Activated CD4-positive, alpha-beta T cell treated with anti-CD3 and anti-CD28 coated beads for 24 hours (primary cell): ENCODE data around the gene C16orf90.

Experiments
- DNase-seq, 2 donors: peaks; one replicate each; pipeline ENCODE4 v3.0.0-alpha.2; 2020; ENCODE audit warnings: low read depth in 2 of 2

C16orf90 gene

GRCh38 chr16:3461151-3461550 is 34.1 kb downstream of the C16orf90 start:
- DNase-seq = no peak

DNA sequence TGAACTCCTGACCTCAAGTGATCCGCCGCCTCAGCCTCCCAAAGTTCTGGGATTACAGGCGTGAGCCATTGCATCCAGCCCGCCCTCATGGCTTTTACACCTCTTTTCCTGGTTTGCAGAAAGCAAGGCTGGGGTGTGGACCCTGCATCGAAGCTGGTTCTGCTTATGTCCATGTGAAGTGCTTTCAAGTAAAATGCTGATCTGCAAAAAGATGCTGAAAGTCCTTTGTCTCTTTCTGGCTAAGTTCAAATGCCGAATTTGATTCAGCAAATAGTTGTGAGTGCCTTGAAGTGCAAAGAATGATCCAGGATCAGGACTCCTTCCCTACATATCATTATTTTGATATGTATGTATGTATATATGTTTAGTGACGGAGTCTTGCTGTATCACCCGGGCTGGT is 34.7 kb downstream of the C16orf90 start:
- DNase-seq = no peak

GRCh38 chr16:3460121-3460520 is 35.2 kb downstream of the C16orf90 start:
- no peak for DNase-seq

DNA sequence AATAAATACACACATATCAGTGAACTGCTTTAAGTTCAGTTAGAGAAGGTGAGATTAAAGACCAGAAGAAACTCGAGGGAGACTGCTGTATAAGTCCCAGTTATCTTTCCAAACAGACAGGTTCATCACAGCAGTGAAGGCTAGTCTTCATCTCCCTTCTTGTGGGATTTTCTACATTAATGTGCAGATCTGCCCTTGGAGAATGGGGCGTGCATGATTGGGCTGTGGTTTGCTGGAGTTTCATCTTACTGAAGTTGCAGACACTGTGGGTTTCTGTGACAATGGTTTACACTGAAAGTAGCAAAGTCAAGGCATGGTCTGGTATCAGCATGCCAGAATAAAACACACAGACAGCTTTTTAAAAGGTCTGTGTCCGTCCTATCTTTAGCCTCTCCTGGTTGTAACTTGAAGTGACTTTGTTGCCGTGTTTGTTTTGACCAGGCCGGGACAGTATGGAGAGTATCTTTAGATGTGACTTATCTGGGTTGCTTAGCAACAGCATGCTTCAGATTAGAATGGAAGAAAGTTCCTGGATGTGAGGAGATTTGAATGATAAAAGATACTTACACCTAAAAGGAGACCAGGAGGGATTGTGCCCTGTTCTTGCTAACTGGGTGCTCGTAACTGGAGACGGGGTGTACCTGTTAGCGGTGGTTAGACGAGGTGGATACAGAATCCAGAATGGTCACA is 35.7 kb downstream of the C16orf90 start:
- DNase-seq = no peak

DNA sequence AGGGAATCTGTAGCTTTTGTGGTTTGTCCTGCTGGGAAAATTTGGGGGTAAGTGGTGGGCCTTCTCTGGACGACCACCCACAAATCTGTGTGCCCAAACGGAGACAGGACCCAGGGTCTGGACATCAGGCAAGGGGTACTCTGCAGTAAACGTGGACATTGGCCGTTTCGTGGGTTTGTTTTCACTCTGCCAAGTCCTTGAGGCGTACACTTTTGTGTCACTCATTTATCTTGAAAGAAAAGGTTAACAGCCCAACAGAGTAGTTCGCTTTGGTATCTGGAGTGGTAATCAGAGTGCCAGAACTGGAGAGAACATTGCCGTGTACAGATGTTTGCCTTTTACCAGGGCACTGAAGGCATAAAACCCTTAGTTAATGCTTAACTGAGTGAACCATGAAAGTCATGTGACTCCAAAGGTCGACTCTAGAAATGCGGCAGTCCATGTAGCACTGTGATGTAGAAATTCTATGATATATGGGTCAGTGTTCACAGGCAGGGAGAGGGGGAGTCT is 36.4 kb downstream of the C16orf90 start:
- DNase-seq = no peak

- no peak for DNase-seq
Measured at GRCh38 chr16:3458278-3458851, 36.9 kb downstream of the C16orf90 start.

GRCh38 chr16:3457434-3458252 is 37.6 kb downstream of the C16orf90 start:
- peak; percentile 80 to 83 for DNase-seq

- DNase-seq = no peak
Measured at GRCh38 chr16:3454631-3455147, 40.6 kb downstream of the C16orf90 start.

DNA sequence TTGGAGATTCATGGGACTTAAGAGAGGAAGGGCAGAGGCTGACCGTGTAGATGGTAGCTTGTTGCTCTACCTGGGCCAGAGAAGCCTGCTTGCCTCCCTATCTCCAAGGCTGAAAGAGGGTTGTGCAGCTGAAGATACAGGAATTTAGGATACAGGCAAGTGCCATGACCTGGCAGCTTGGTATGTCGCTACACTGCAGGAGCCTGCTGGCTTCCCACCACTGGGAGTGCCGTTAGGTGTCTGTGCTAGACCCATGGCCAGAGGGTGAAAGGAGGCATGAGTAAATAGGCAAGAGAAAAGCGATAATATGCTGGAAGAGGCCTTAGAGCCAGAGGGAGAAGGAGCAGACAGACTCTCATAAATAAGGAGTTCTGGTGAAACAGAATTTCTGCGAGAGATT is 41.2 kb downstream of the C16orf90 start:
- DNase-seq = no peak

DNA sequence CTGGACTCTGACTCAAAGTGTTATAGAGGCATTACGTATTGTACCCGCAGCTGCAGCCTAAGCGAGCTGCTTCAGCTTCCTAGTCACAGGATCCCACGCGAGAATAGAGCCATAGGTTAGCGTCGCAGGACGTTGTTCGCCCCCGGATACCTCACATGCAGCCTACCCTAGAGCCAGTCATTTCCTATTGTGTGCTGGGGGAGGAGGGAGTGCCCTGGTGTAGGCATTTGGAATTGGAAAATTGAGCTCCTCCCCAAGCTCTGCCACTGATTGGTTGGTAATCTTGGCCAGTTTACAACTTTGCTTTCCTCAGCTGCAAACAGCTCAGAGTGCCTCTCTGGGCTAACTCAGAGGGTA is 51.3 kb downstream of the C16orf90 start:
- peak in 1 of 2 donors; percentile 10 for DNase-seq
